ENCODE data around the gene FAM227B.

The FAM227B gene

DNA sequence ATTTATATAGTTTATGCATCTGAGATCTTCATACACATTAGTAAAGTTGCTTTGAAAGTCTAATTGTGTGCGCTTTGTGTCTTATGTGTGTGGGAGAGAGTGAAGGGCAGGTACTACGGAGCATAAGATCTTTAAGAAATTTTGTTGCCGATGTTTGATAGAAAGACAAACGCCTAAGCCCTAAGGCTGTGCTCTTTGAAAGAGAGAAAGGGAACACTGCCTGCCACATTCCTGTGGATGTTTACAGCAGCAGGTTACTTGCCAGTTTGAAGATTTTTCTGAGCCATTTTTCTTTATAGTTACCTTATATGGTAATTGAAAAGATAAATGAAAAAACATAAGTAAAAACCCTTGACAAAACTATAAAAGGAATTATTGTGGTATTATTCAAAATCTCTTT, 17.2 kb upstream of the FAM227B start:
- Histone ChIP-seq H3K4me3 (IDR thresholded peaks at IDR 0.05; ENCODE audit: insufficient read depth, low read depth, low read length) (no peak overlapping the region), H3K79me2 (ENCODE audit: insufficient read depth, low read depth) (no peaks in the 10 kb centered on the region), H3K36me3 (ENCODE audit: insufficient read depth) (no peaks in the 10 kb centered on the region), H3K27me3 (ENCODE audit: insufficient read depth, low read depth) (no peaks in the 10 kb centered on the region), H3K27ac (no peak overlapping the region), H3K4me2 (no peak overlapping the region), H2AFZ (ENCODE audit: low read depth) (no peak overlapping the region), H4K20me1 (ENCODE audit: insufficient read depth) (no peaks in the 10 kb centered on the region), H3K4me1 (ENCODE audit: low read depth, poor library complexity, severe bottlenecking) (no peaks in the 10 kb centered on the region), H3K9ac (no peak overlapping the region)
- TF ChIP-seq, protein P1, sequence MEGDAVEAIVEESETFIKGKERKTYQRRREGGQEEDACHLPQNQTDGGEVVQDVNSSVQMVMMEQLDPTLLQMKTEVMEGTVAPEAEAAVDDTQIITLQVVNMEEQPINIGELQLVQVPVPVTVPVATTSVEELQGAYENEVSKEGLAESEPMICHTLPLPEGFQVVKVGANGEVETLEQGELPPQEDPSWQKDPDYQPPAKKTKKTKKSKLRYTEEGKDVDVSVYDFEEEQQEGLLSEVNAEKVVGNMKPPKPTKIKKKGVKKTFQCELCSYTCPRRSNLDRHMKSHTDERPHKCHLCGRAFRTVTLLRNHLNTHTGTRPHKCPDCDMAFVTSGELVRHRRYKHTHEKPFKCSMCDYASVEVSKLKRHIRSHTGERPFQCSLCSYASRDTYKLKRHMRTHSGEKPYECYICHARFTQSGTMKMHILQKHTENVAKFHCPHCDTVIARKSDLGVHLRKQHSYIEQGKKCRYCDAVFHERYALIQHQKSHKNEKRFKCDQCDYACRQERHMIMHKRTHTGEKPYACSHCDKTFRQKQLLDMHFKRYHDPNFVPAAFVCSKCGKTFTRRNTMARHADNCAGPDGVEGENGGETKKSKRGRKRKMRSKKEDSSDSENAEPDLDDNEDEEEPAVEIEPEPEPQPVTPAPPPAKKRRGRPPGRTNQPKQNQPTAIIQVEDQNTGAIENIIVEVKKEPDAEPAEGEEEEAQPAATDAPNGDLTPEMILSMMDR (conservative IDR thresholded peaks at IDR 0.05; ENCODE audit: low read depth, low read length), result no peak

DNA sequence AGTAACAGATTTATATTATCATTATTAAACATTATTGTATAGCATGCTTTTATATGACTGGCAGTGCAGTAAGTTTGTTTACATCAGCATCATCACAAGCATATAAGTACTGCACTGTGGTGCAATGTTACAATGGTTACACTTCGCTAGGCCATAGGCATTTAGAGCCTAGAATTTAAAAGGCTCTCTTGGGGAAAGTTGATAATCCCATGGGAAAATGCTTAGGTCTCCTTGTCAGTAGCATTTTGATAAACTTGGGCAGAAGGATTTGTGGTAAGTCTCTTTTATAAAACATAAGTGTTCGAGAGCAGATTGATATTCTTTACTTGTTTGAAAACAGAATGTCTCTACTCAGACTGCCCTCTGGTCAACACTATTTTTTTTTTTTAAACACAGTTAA, 7.8 kb upstream of the FAM227B start:
- Histone ChIP-seq H3K79me2 (ENCODE audit: insufficient read depth, low read depth) (no peaks in the 10 kb centered on the region), H3K27ac (no peak overlapping the region)

DNA sequence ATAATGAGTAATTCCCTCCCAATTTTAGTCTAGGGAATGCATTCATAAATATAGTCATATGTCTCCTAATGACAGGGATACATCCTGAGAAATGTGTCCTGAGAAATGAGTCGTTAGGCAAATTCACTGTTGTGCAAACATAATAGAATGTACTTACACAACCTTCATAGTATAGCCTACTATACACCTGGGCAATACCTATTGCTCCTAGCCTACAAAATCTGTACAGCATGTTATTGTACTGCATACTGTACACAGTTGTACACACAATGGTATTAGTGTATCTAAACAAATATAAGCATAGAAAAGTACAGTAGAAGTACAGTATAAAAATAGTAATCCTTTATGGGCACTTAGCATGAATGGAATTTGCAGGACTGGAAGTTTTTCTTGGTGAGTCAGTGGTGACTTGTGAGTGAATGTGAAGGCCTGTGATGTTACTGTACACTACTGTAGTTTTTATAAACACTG, 6.8 kb upstream of the FAM227B start:
- Histone ChIP-seq H4K20me1 (ENCODE audit: insufficient read depth) (no peaks in the 10 kb centered on the region), H3K4me1 (ENCODE audit: low read depth, poor library complexity, severe bottlenecking) (peaks cover 2% of the 10 kb centered on the region), H2AFZ (ENCODE audit: low read depth) (no peak overlapping the region), H3K79me2 (ENCODE audit: insufficient read depth, low read depth) (peaks cover 7% of the 10 kb centered on the region; the same call in 1 of the 2 replicates), H3K36me3 (ENCODE audit: insufficient read depth) (peaks cover 2% of the 10 kb centered on the region; the same call in 1 of the 2 replicates), H3K27me3 (ENCODE audit: insufficient read depth, low read depth) (no peaks in the 10 kb centered on the region), H3K4me3 (IDR thresholded peaks at IDR 0.05; ENCODE audit: insufficient read depth, low read depth, low read length) (no peak overlapping the region), H3K4me2 (no peak overlapping the region), H3K27ac (no peak overlapping the region), H3K9ac (no peak overlapping the region)
- TF ChIP-seq, protein P1 (conservative IDR thresholded peaks at IDR 0.05; ENCODE audit: low read depth, low read length), result no peak

More for the DNA sequence above, 7.8 kb upstream of the FAM227B start:
- H3K27me3 ChIP-seq (ENCODE audit: insufficient read depth, low read depth), result no peaks in the 10 kb centered on the region
- H3K4me2 ChIP-seq, result no peak overlapping the region
- no peak overlapping the region for H3K9ac ChIP-seq
- peaks cover 2% of the 10 kb centered on the region; the same call in 1 of the 2 replicates for H3K36me3 ChIP-seq (ENCODE audit: insufficient read depth)
- H2AFZ ChIP-seq (ENCODE audit: low read depth), result no peak overlapping the region
- no peaks in the 10 kb centered on the region for H4K20me1 ChIP-seq (ENCODE audit: insufficient read depth)
- no peaks in the 10 kb centered on the region for H3K4me1 ChIP-seq (ENCODE audit: low read depth, poor library complexity, severe bottlenecking)
- no peak overlapping the region for H3K4me3 ChIP-seq (IDR thresholded peaks at IDR 0.05; ENCODE audit: insufficient read depth, low read depth, low read length)
- TF ChIP-seq, protein P1 (conservative IDR thresholded peaks at IDR 0.05; ENCODE audit: low read depth, low read length), result no peak

DNA sequence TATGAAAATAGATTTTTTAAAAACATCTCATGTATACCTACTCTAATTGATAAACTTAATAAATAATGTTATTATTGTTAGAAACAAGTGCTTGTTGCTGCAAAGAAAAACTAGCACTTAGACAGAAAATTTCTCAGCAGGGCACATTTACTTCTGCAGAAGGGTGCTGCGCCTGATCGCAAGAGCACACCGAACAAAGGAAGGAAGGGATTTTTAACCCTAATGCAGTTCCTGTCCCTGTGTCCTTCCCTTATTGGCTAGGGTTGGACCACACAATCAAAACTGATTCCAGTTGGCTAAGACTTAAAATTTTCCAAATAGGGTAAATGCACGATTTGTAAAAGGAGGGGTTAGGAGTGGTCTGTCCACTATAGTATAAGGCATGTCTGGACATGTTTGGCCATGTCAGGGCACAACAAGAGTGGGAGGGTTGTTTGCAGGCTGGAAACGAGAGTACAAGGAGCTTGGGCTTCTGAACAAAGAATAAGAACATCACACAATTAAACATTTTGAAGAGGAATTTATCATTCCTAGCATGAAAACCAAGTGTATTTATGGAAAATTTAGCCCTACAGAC, 4.9 kb upstream of the FAM227B start:
- H3K4me1 ChIP-seq (ENCODE audit: low read depth, poor library complexity, severe bottlenecking), result peaks cover 11% of the 10 kb centered on the region
- H3K4me2 ChIP-seq, result no peak overlapping the region
- H3K79me2 ChIP-seq (ENCODE audit: insufficient read depth, low read depth), result peaks cover 19% of the 10 kb centered on the region; the same call in 1 of the 2 replicates
- H3K27ac ChIP-seq, result no peak overlapping the region
- no peak overlapping the region for H3K9ac ChIP-seq
- TF ChIP-seq, protein P1 (conservative IDR thresholded peaks at IDR 0.05; ENCODE audit: low read depth, low read length), result no peak
- no peak overlapping the region for H2AFZ ChIP-seq (ENCODE audit: low read depth)
- H3K36me3 ChIP-seq (ENCODE audit: insufficient read depth), result peaks cover 2% of the 10 kb centered on the region; the same call in 1 of the 2 replicates
- no peaks in the 10 kb centered on the region for H4K20me1 ChIP-seq (ENCODE audit: insufficient read depth)
- H3K27me3 ChIP-seq (ENCODE audit: insufficient read depth, low read depth), result no peaks in the 10 kb centered on the region
- H3K4me3 ChIP-seq (IDR thresholded peaks at IDR 0.05; ENCODE audit: insufficient read depth, low read depth, low read length), result no peak overlapping the region

All from KMS-11 (cell line).